HEK293 (cell line): ENCODE measurements around the gene MARVELD3.

Experiments used
- CTCF ChIP-seq: fragments of 450-650 bp; formaldehyde crosslinking; IDR thresholded peaks from 2 replicates; pipeline ENCODE4 v1.5.1; 2016; ENCODE audit warnings: missing biosample characterization, missing genetic modification characterization
- RBAK ChIP-seq: fragments of 450-650 bp; formaldehyde crosslinking; IDR thresholded peaks from 2 replicates; pipeline ENCODE4 v1.5.1; 2016; ENCODE audit warnings: missing biosample characterization, missing genetic modification characterization
- ZBTB1 ChIP-seq: fragments of 450-650 bp; formaldehyde crosslinking; IDR thresholded peaks from 2 replicates; pipeline ENCODE4 v1.5.1; 2016; ENCODE audit warnings: missing biosample characterization, missing genetic modification characterization
- ZFP3 ChIP-seq: fragments of 450-650 bp; formaldehyde crosslinking; IDR thresholded peaks from 2 replicates; pipeline ENCODE4 v1.5.1; 2016; ENCODE audit warnings: low read depth, missing biosample characterization, missing genetic modification characterization
- ZNF146 ChIP-seq: fragments of 450-650 bp; formaldehyde crosslinking; IDR thresholded peaks from 2 replicates; pipeline ENCODE4 v1.5.1; 2016; ENCODE audit warnings: missing biosample characterization, missing genetic modification characterization
- ZNF157 ChIP-seq: fragments of 450-650 bp; formaldehyde crosslinking; IDR thresholded peaks from 2 replicates; pipeline ENCODE4 v1.5.1; 2016; ENCODE audit warnings: missing biosample characterization, missing genetic modification characterization
- ZNF23 ChIP-seq: fragments of 450-650 bp; formaldehyde crosslinking; IDR thresholded peaks from 2 replicates; pipeline ENCODE4 v1.5.1; 2016; ENCODE audit warnings: missing biosample characterization, missing genetic modification characterization, borderline replicate concordance
- ZNF248 ChIP-seq: fragments of 450-650 bp; formaldehyde crosslinking; IDR thresholded peaks from 2 replicates; pipeline ENCODE4 v1.5.1; 2017; ENCODE audit warnings: missing biosample characterization, missing genetic modification characterization
- ZNF274 ChIP-seq, 2 experiments: fragments of 200-500 bp in 1 of 2; fragments of 450-650 bp in 1 of 2; sonication (Bioruptor generic) in 1 of 2; formaldehyde crosslinking in 1 of 2; IDR thresholded peaks; 2 replicates each; pipeline versions ENCODE4 v1.5.1 to v1.6.1; 2014 to 2016; ENCODE audit warnings: borderline replicate concordance in 1 of 2, inconsistent platforms in 1 of 2, low read length in 1 of 2, missing biosample characterization in 1 of 2, missing genetic modification characterization in 1 of 2
- ZNF704 ChIP-seq: fragments of 450-650 bp; formaldehyde crosslinking; IDR thresholded peaks from 2 replicates; pipeline ENCODE4 v1.5.1; 2016; ENCODE audit warnings: missing biosample characterization, missing genetic modification characterization
- ZNF747 ChIP-seq: fragments of 450-650 bp; formaldehyde crosslinking; IDR thresholded peaks from 2 replicates; pipeline ENCODE4 v1.5.1; 2016; ENCODE audit warnings: missing biosample characterization, missing genetic modification characterization

GRCh38 chr16:71647391-71647790, 21.4 kb downstream of the MARVELD3 start:
- TF ChIP-seq CTCF (tag by site-specific recombination) = no peak
- no peak for TF ChIP-seq ZNF157 (tag by site-specific recombination)
- TF ChIP-seq ZNF146 (tag by site-specific recombination) = no peak
- TF ChIP-seq ZNF23 (tag by site-specific recombination) = no peak
- TF ChIP-seq ZNF747 (tag by site-specific recombination) = no peak
- no peak for TF ChIP-seq ZBTB1 (tag by site-specific recombination)
- no peak for TF ChIP-seq ZNF248 (tag by site-specific recombination)
- no peak for TF ChIP-seq ZNF274 (IDR thresholded peaks at IDR 0.05; ENCODE audit: low read length)
- no peak for TF ChIP-seq ZNF274 (tag by site-specific recombination; IDR thresholded peaks at IDR 0.05; ENCODE audit: borderline replicate concordance)
- TF ChIP-seq ZFP3 (tag by site-specific recombination) = no peak
- no peak for TF ChIP-seq ZNF704 (tag by site-specific recombination)
- TF ChIP-seq RBAK = no peak
